Measurements from ENCODE around the gene REM2.

- TF ChIP-seq EZH2phosphoT487 (IDR thresholded peaks at IDR 0.05; ENCODE audit: borderline replicate concordance) (no peak), CTCF (IDR thresholded peaks at IDR 0.05 in 2 of 3, conservative IDR thresholded peaks at IDR 0.05 in 1 of 3; ENCODE audit: borderline replicate concordance in 1 of 3, insufficient read depth in 1 of 3, low read depth in 2 of 3, low read length in 2 of 3) (no peak), EZH2 (IDR thresholded peaks at IDR 0.05) (no peak), TCF7L2 (IDR thresholded peaks at IDR 0.05; ENCODE audit: borderline replicate concordance, extremely low read depth, insufficient read depth, insufficient read length) (no peak), POLR2AphosphoS5 (IDR thresholded peaks at IDR 0.05; ENCODE audit: low read depth, low read length) (no peak)
- TF ChIP-seq, protein P1, sequence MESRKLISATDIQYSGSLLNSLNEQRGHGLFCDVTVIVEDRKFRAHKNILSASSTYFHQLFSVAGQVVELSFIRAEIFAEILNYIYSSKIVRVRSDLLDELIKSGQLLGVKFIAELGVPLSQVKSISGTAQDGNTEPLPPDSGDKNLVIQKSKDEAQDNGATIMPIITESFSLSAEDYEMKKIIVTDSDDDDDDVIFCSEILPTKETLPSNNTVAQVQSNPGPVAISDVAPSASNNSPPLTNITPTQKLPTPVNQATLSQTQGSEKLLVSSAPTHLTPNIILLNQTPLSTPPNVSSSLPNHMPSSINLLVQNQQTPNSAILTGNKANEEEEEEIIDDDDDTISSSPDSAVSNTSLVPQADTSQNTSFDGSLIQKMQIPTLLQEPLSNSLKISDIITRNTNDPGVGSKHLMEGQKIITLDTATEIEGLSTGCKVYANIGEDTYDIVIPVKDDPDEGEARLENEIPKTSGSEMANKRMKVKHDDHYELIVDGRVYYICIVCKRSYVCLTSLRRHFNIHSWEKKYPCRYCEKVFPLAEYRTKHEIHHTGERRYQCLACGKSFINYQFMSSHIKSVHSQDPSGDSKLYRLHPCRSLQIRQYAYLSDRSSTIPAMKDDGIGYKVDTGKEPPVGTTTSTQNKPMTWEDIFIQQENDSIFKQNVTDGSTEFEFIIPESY (IDR thresholded peaks at IDR 0.05; ENCODE audit: extremely low read depth, insufficient replicate concordance, low read length), result no peak
These were observed 30.5 kb upstream of the REM2 start for GRCh38 chr14:22852599-22852939.

Data from HCT116 (cell line).